GM19328 (cell line): ENCODE data around the gene TEAD1.

Source experiments
- ATAC-seq: cut with Tn5 transposase; IDR thresholded peaks from one replicate; pipeline ENCODE4 v1.9.1; 2021; ENCODE audit warnings: mild to moderate bottlenecking, moderate library complexity; ENCODE audit not compliant: unreplicated experiment

TEAD1 gene

GRCh38 chr11:12664385-12664784 lies 9.8 kb upstream of the TEAD1 start:
- ATAC-seq = no peak

- ATAC-seq = no peak
Observed at GRCh38 chr11:12666915-12667314, 7.3 kb upstream of the TEAD1 start.

GRCh38 chr11:12667646-12668045 lies 6.6 kb upstream of the TEAD1 start:
- ATAC-seq = no peak

- ATAC-seq = no peak
Observed at GRCh38 chr11:12668166-12668565, 6.1 kb upstream of the TEAD1 start.

- no peak for ATAC-seq
Observed at GRCh38 chr11:12669930-12670329, 4.3 kb upstream of the TEAD1 start.

GRCh38 chr11:12671370-12671769 lies 2.9 kb upstream of the TEAD1 start:
- ATAC-seq = no peak

- no peak for ATAC-seq
Observed at GRCh38 chr11:12673601-12673923, 659 bp upstream of the TEAD1 start.

GRCh38 chr11:12674571-12674935 lies 332 bp downstream of the TEAD1 start:
- peak; percentile 47 for ATAC-seq

- ATAC-seq = no peak
Observed at GRCh38 chr11:12674936-12675696, 895 bp downstream of the TEAD1 start.

GRCh38 chr11:12675951-12676711 lies 1.9 kb downstream of the TEAD1 start:
- no peak for ATAC-seq

GRCh38 chr11:12677131-12677530 lies 2.9 kb downstream of the TEAD1 start:
- ATAC-seq = no peak

GRCh38 chr11:12678092-12678491 lies 3.9 kb downstream of the TEAD1 start:
- ATAC-seq = no peak

- no peak for ATAC-seq
Observed at GRCh38 chr11:12678991-12679390, 4.8 kb downstream of the TEAD1 start.

- ATAC-seq = no peak
Observed at GRCh38 chr11:12679471-12679870, 5.2 kb downstream of the TEAD1 start.

GRCh38 chr11:12680246-12680939 lies 6.2 kb downstream of the TEAD1 start:
- ATAC-seq = no peak

- ATAC-seq = no peak
Observed at GRCh38 chr11:12680940-12681258, 6.7 kb downstream of the TEAD1 start.

GRCh38 chr11:12681466-12681865 lies 7.2 kb downstream of the TEAD1 start:
- ATAC-seq = no peak

- ATAC-seq = no peak
Observed at GRCh38 chr11:12682288-12682687, 8.1 kb downstream of the TEAD1 start.

- ATAC-seq = no peak
Observed at GRCh38 chr11:12682737-12683500, 8.7 kb downstream of the TEAD1 start.

- no peak for ATAC-seq
Observed at GRCh38 chr11:12683874-12684273, 9.7 kb downstream of the TEAD1 start.

GRCh38 chr11:12684315-12684714 lies 10.1 kb downstream of the TEAD1 start:
- no peak for ATAC-seq
